GM12878 (cell line): Measurements from ENCODE around the gene GPR153. TPM values are rescaled to one million over a fixed set of nuclear protein-coding genes. Genes with fewer than 3 reads are reported as not detected.

ENCODE experiments used
- ATF7 ChIP-seq: fragments of 450-650 bp; IDR thresholded peaks from 2 replicates; pipeline ENCODE4 v1.6.1; 2016; ENCODE audit warnings: low read depth, mild to moderate bottlenecking
- CBX5 ChIP-seq: sonication (generic); IDR thresholded peaks from 2 replicates; pipeline ENCODE4 v1.6.1; 2016; ENCODE audit warnings: low read depth, moderate library complexity, mild to moderate bottlenecking, inconsistent platforms
- CHD4 ChIP-seq: fragments of 200-600 bp; sonication (generic); IDR thresholded peaks from 2 replicates; pipeline ENCODE4 v1.6.1; 2016; ENCODE audit warnings: mild to moderate bottlenecking
- EZH2 ChIP-seq: IDR thresholded peaks from 2 replicates; pipeline ENCODE4 v1.6.1; 2012; ENCODE audit warnings: low read depth, mild to moderate bottlenecking, control low read depth, inconsistent platforms, low read length, borderline replicate concordance; ENCODE audit not compliant: control insufficient read depth
- KDM1A ChIP-seq: fragments of 200-600 bp; sonication (generic); IDR thresholded peaks from 2 replicates; pipeline ENCODE4 v1.6.1; 2016; ENCODE audit warnings: borderline replicate concordance
- NFYB ChIP-seq: IDR thresholded peaks from 2 replicates; pipeline ENCODE4 v1.6.1; 2011; ENCODE audit warnings: low read depth, mild to moderate bottlenecking, low read length, improper control_type of control experiment, moderate library complexity; ENCODE audit not compliant: insufficient read depth
- POU2F2 ChIP-seq: IDR thresholded peaks from 3 replicates; pipeline ENCODE4 v1.6.1; 2011; ENCODE audit warnings: low read depth, mild to moderate bottlenecking, low read length, borderline replicate concordance
- RUNX3 ChIP-seq: IDR thresholded peaks from 2 replicates; pipeline ENCODE4 v1.6.1; 2012; ENCODE audit warnings: low read length, inconsistent platforms
- YBX1 ChIP-seq: fragments of 450-650 bp; IDR thresholded peaks from 2 replicates; pipeline ENCODE4 v1.6.1; 2016; ENCODE audit warnings: antibody characterized with exemption
- YY1 ChIP-seq: IDR thresholded peaks from 2 replicates; pipeline ENCODE4 v1.6.1; 2011; ENCODE audit warnings: low read depth, mild to moderate bottlenecking, low read length
- ZNF207 ChIP-seq: fragments of 450-650 bp; IDR thresholded peaks from 2 replicates; pipeline ENCODE4 v1.6.1; 2014; ENCODE audit warnings: antibody characterized with exemption, mild to moderate bottlenecking, borderline replicate concordance
- polyA plus RNA-seq, 11 experiments: library from polyadenylated mRNA; depleted of rRNA in 4 of 11; unstranded in 6 of 11; stranded (reverse) in 5 of 11; fragments of >200 nt; fragmentation: Nextera tagmentation in 4 of 11; fragmentation: Illumina TruSeq in 1 of 11; extraction: Ambion mirVana in 4 of 11; extraction: Trizol in 1 of 11; gene quantifications; 1 replicate in 1 of 11; 2 replicates in 10 of 11; pipeline versions ENCODE4 v1.2.1 to v1.2.3, GENCODE V29; 2011 to 2016; ENCODE audit warnings: inconsistent platforms in 2 of 11, missing spikeins in 2 of 11, low read depth in 1 of 11
- total RNA-seq, 4 experiments: library from RNA; depleted of rRNA in 3 of 4; stranded (reverse); fragments of >200 nt in 3 of 4; fragmentation: Illumina TruSeq in 1 of 4; extraction: Trizol in 1 of 4; gene quantifications; 2 replicates each; pipeline versions ENCODE4 v1.2.1 to v1.2.3, GENCODE V29; 2013 to 2021
- TF ChIP-seq, protein P1 (sequence below): fragments of 450-650 bp; conservative IDR thresholded peaks from 2 replicates; pipeline ENCODE4 v1.6.1; 2017; ENCODE audit warnings: mild to moderate bottlenecking, moderate library complexity
- TF ChIP-seq, protein P2 (sequence below): fragments of 450-650 bp; IDR thresholded peaks from 2 replicates; pipeline ENCODE4 v1.6.1; 2016; ENCODE audit warnings: mild to moderate bottlenecking
- TF ChIP-seq, protein P3 (sequence below): IDR thresholded peaks from 2 replicates; pipeline ENCODE4 v1.6.1; 2011; ENCODE audit warnings: borderline replicate concordance, low read depth, mild to moderate bottlenecking, moderate library complexity, mixed read lengths, low read length; ENCODE audit not compliant: insufficient read depth; ENCODE audit errors: extremely low read length
- TF ChIP-seq, protein P4 (sequence below): fragments of 450-650 bp; IDR thresholded peaks from 2 replicates; pipeline ENCODE4 v1.6.1; 2017; ENCODE audit warnings: mild to moderate bottlenecking
- TF ChIP-seq, protein P5 (sequence below): IDR thresholded peaks from 2 replicates; pipeline ENCODE4 v1.6.1; 2011; ENCODE audit warnings: low read depth, mild to moderate bottlenecking, low read length, moderate library complexity, borderline replicate concordance; ENCODE audit errors: extremely low read depth
- TF ChIP-seq, protein P6 (sequence below): IDR thresholded peaks from 2 replicates; pipeline ENCODE4 v1.6.1; 2011; ENCODE audit warnings: low read depth, low read length, improper control_type of control experiment, borderline replicate concordance
- TF ChIP-seq, protein P7 (sequence below): fragments of 150-350 bp; IDR thresholded peaks from 2 replicates; pipeline ENCODE4 v1.6.1; 2014; ENCODE audit warnings: mild to moderate bottlenecking, low read depth, low read length

GPR153 gene
- total and polyA plus RNA-seq, 10 of the 15 experiments (the other 5 are each of a cell fraction or from before 2014, with no cell fraction given): 0.04 to 2.2 (median 0.54) TPM

DNA sequence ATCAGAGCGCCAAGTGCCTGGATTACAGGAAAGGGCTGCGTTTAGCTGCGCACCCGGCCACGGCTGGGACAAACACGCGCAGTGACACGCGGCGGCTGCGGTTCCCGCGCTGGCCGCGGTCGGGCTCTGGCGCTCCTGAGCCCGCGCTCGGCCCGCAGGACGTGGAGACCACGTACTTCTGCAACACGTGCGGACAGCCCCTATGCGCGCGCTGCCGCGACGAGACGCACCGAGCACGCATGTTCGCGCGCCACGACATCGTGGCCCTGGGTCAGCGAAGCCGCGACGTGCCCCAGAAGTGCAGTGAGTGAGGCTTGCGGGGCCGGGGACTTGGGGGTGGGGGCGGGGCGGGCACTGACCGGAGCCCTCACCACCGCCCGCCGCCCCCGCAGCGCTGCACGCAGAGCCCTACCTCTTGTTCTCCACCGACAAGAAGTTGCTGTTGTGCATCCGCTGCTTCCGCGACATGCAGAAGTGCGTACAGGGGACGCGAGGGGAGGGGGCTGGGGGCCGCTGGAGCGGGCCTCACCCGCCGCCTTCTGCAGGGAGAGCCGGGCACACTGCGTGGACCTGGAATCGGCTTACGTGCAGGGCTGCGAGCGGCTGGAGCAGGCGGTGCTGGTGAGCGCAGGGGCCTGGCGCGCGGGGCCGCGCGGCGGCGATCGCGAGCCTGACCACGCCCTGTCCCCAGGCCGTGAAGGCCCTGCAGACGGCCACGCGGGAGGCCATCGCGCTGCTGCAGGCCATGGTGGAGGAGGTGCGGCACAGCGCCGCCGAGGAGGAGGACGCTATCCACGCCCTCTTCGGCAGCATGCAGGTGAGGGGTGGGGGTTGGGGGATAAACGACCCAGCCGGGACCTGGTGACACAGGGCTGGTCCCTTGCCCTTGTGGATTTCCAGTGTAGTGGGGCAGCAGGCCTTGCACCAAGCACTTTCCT is 51.9 kb downstream of the GPR153 start (continued):
- TF ChIP-seq, protein P1, sequence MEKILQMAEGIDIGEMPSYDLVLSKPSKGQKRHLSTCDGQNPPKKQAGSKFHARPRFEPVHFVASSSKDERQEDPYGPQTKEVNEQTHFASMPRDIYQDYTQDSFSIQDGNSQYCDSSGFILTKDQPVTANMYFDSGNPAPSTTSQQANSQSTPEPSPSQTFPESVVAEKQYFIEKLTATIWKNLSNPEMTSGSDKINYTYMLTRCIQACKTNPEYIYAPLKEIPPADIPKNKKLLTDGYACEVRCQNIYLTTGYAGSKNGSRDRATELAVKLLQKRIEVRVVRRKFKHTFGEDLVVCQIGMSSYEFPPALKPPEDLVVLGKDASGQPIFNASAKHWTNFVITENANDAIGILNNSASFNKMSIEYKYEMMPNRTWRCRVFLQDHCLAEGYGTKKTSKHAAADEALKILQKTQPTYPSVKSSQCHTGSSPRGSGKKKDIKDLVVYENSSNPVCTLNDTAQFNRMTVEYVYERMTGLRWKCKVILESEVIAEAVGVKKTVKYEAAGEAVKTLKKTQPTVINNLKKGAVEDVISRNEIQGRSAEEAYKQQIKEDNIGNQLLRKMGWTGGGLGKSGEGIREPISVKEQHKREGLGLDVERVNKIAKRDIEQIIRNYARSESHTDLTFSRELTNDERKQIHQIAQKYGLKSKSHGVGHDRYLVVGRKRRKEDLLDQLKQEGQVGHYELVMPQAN: 0 out of 2 replicates have a peak, but pooled peaks have one; percentile 32
- TF ChIP-seq, protein P2, sequence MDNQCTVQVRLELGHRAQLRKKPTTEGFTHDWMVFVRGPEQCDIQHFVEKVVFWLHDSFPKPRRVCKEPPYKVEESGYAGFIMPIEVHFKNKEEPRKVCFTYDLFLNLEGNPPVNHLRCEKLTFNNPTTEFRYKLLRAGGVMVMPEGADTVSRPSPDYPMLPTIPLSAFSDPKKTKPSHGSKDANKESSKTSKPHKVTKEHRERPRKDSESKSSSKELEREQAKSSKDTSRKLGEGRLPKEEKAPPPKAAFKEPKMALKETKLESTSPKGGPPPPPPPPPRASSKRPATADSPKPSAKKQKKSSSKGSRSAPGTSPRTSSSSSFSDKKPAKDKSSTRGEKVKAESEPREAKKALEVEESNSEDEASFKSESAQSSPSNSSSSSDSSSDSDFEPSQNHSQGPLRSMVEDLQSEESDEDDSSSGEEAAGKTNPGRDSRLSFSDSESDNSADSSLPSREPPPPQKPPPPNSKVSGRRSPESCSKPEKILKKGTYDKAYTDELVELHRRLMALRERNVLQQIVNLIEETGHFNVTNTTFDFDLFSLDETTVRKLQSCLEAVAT: no peak
- no peak for TF ChIP-seq CBX5
- TF ChIP-seq YY1: peak; percentile 47; the same call in 1 of the 2 replicates
- peak; percentile 74 for TF ChIP-seq RUNX3
- no peak for TF ChIP-seq NFYB
- TF ChIP-seq, protein P3, sequence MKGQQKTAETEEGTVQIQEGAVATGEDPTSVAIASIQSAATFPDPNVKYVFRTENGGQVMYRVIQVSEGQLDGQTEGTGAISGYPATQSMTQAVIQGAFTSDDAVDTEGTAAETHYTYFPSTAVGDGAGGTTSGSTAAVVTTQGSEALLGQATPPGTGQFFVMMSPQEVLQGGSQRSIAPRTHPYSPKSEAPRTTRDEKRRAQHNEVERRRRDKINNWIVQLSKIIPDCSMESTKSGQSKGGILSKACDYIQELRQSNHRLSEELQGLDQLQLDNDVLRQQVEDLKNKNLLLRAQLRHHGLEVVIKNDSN: peak; percentile 36
- no peak for TF ChIP-seq ZNF207
- TF ChIP-seq, protein P4, sequence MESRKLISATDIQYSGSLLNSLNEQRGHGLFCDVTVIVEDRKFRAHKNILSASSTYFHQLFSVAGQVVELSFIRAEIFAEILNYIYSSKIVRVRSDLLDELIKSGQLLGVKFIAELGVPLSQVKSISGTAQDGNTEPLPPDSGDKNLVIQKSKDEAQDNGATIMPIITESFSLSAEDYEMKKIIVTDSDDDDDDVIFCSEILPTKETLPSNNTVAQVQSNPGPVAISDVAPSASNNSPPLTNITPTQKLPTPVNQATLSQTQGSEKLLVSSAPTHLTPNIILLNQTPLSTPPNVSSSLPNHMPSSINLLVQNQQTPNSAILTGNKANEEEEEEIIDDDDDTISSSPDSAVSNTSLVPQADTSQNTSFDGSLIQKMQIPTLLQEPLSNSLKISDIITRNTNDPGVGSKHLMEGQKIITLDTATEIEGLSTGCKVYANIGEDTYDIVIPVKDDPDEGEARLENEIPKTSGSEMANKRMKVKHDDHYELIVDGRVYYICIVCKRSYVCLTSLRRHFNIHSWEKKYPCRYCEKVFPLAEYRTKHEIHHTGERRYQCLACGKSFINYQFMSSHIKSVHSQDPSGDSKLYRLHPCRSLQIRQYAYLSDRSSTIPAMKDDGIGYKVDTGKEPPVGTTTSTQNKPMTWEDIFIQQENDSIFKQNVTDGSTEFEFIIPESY: no peak
- TF ChIP-seq EZH2: no peak
- no peak for TF ChIP-seq CHD4
- TF ChIP-seq POU2F2: no peak
- TF ChIP-seq YBX1: no peak
- TF ChIP-seq, protein P5, sequence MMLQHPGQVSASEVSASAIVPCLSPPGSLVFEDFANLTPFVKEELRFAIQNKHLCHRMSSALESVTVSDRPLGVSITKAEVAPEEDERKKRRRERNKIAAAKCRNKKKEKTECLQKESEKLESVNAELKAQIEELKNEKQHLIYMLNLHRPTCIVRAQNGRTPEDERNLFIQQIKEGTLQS: no peak
- TF ChIP-seq, protein P6, sequence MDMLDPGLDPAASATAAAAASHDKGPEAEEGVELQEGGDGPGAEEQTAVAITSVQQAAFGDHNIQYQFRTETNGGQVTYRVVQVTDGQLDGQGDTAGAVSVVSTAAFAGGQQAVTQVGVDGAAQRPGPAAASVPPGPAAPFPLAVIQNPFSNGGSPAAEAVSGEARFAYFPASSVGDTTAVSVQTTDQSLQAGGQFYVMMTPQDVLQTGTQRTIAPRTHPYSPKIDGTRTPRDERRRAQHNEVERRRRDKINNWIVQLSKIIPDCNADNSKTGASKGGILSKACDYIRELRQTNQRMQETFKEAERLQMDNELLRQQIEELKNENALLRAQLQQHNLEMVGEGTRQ: no peak
- TF ChIP-seq KDM1A: no peak
- no peak for TF ChIP-seq ATF7
- TF ChIP-seq, protein P7, sequence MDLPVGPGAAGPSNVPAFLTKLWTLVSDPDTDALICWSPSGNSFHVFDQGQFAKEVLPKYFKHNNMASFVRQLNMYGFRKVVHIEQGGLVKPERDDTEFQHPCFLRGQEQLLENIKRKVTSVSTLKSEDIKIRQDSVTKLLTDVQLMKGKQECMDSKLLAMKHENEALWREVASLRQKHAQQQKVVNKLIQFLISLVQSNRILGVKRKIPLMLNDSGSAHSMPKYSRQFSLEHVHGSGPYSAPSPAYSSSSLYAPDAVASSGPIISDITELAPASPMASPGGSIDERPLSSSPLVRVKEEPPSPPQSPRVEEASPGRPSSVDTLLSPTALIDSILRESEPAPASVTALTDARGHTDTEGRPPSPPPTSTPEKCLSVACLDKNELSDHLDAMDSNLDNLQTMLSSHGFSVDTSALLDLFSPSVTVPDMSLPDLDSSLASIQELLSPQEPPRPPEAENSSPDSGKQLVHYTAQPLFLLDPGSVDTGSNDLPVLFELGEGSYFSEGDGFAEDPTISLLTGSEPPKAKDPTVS: no peak
